Measurements from ENCODE around the gene EXOC1.

EXOC1 gene

GRCh38 chr4:55947912-55948725 is 94.7 kb downstream of the EXOC1 start:
- peak; percentile 44 for ATAC-seq
- H3K4me1 Mint-ChIP-seq: peaks cover 22% of the 10 kb centered on the region
- no peaks in the 10 kb centered on the region for H3K9me3 Mint-ChIP-seq
- peak in 1 of 2 donors; percentile 58 for DNase-seq (ENCODE audit: low spot score in 2 of 2)
- H3K27ac Mint-ChIP-seq: peak overlapping the region; percentile 94
- H3K4me3 Mint-ChIP-seq: peak overlapping the region; percentile 81
- H3K36me3 Mint-ChIP-seq: peaks cover 23% of the 10 kb centered on the region

- peak within 1 kb of the TSS; percentile 94 for H3K27ac Mint-ChIP-seq
- ATAC-seq (peak; percentile 89), DNase-seq (ENCODE audit: low spot score in 2 of 2) (peak; percentile 95)
- peak within 1 kb of the TSS; percentile 81 for H3K4me3 Mint-ChIP-seq
- no peaks in the 10 kb centered on the region for H3K9me3 Mint-ChIP-seq
- H3K4me1 Mint-ChIP-seq: peaks cover 22% of the 10 kb centered on the region
- peaks cover 31% of the 10 kb centered on the region for H3K36me3 Mint-ChIP-seq
These were observed 95.5 kb downstream of the EXOC1 start, which contains the start of gene CEP135 for GRCh38 chr4:55948726-55949481. TSS of gene CEP135 (plus strand) at chr4:55948945. CDS start at chr4:55952131, 3,186 bp downstream.

DNA sequence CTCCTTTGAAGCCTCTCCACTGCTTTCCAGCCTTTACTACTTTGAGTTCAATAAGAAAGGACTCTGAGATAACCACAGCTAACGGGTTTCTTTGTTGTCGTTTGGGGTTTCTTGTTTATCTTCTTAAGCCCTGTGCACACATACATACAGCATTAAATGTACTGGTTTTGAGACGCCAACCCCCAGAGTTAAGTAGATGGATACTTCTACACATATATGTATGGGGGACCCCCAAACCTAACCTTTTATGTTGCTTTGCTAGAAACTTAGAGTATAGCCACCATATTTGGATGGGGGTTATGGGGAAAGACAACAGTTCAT is 96.0 kb downstream of the EXOC1 start:
- DNase-seq (ENCODE audit: low spot score in 2 of 2) (peak in 1 of 2 donors; percentile 52), ATAC-seq (no peak)
- H3K9me3 Mint-ChIP-seq: no peaks in the 10 kb centered on the region
- H3K4me3 Mint-ChIP-seq: peak overlapping the region; percentile 81
- H3K4me1 Mint-ChIP-seq: peaks cover 22% of the 10 kb centered on the region
- H3K27ac Mint-ChIP-seq: peak overlapping the region; percentile 94
- H3K36me3 Mint-ChIP-seq: peaks cover 36% of the 10 kb centered on the region

DNA sequence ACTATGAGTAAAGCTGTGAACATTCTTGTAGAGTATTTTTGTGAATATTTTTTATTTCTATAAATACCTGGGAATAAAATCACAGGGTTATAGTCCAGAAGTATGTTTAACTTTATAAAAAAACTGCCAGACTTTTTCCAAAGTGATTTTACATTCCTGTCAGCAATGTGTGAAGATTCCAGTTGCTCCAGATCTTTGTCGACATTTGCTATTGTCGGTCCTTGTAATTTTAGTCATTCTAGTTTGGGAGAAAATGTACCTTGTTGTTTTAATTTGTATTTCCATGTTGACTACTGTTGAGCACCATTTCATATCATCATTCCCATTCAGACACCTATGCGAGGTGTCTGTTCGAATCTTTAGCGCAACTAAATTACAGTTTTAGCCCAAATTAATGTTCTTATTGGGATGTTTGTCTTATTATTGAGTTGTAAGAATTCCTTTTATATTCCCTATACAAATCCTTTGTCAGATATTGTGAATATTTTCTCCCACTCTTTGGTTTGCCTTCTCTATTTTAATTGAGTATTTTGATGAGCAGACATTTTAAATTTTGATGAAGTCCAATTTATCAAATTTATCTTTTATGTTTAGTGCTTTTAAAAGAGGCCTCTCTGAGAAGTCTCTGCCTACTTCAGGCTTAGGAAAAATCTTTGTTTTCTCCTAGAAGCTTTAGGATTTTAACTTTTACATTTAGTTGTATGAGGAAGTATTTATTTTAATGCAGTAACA is 97.9 kb downstream of the EXOC1 start:
- Mint-ChIP-seq H3K27ac (peak overlapping the region; percentile 94), H3K4me1 (peaks cover 20% of the 10 kb centered on the region)

More for the DNA sequence above, 97.9 kb downstream of the EXOC1 start:
- H3K9me3 Mint-ChIP-seq: no peaks in the 10 kb centered on the region
- H3K36me3 Mint-ChIP-seq: peaks cover 55% of the 10 kb centered on the region
- H3K4me3 Mint-ChIP-seq: peak overlapping the region; percentile 81
- DNase-seq (ENCODE audit: low spot score in 2 of 2): no peak
- no peak for ATAC-seq
